RCC 7860 (cell line): ENCODE data around the gene THOC1.

Experiments used
- DNase-seq: peaks from one replicate; pipeline ENCODE4 v3.0.0-alpha.2; 2015; ENCODE audit warnings: low spot score
- FAIRE-seq: peaks from 2 replicates; lab custom pipeline; 2012; peaks lifted over from hg19 to GRCh38; lab: Jason Lieb, UNC

The THOC1 gene

DNA sequence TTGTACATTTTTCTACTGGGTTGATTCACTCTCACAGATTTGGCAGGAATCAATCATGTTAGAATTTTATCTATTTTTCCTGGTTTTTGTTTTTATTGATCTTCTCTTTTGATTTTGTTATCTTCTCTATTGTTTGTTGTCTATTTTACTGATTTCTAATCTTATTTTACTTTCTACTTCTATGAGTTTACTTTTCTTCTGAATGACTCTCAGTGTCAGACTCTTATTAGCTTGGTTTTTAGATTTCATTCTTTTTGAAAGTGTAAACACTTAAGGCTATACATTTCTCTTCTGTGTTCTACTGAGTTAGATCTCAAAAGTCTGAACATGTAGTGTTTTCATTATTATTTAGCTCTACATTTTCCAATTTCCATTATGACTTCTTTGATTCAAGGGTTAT is 47.1 kb downstream of the THOC1 start:
- DNase-seq = no peak

DNA sequence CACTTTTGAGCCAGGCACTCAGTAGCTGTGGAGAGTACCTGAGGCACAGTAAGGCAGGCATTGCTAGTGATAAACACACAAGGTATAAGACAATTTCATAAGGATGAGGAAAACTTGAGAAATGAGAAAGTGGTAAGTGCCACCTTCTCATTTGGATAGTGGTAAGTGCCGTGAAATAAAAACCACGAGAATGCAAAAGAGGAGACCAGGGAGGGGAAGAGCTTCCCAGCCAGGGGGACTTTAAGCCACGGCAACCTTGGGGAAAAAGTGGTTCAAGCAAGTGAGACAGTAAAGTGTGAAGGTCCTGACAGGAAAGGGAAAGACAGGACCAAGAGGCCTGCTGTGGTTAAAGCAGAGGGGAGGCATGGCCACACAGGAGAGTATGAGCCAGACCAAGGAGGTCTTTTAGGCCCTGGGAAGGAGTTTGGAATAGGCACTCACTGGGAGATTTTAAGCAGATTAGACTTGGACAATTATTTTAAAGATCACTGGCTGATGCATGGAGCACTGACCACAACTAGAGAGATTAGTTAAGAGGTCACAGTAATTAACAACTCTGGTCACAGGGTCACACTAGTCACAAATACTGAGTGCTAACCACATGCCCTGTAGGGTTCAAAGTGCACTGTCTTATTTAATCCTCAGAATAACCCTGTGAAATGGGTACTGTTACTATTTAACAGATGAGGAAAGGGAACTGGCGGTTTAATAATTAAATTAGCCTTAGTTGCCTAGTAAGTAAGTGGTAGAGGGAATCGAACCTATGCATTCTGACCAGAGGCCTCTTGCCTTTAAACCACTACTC is 50.1 kb downstream of the THOC1 start:
- FAIRE-seq (no peak), DNase-seq (no peak)

More for the DNA sequence above, 47.1 kb downstream of the THOC1 start:
- no peak for FAIRE-seq

DNA sequence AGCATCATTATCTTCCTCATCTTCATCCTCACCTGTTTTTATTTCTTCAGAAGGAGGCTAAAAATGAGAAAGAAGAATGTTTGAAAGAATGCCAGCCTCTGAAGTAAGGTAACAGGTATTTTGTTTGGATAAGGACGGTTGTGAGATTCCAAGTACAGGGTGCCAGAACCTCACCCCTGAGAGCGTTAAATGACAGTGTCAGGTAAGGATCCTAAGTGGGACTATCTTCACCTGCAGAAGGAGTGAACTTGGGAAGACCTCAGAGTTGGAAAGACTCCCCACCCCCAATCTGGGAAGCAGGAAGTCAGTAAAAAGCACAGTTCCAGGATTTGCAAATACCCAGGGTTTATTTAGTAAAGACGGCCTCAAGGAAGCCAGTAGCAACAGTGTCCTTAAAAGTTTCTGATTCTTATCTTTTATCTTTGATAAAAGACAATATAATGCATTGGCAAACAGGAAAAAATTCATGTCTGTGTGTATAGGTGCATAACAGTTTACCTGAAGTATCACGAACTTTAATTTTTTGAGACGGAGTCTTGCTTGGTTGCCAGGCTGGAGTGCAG is 52.3 kb downstream of the THOC1 start:
- no peak for DNase-seq
- FAIRE-seq = no peak

DNA sequence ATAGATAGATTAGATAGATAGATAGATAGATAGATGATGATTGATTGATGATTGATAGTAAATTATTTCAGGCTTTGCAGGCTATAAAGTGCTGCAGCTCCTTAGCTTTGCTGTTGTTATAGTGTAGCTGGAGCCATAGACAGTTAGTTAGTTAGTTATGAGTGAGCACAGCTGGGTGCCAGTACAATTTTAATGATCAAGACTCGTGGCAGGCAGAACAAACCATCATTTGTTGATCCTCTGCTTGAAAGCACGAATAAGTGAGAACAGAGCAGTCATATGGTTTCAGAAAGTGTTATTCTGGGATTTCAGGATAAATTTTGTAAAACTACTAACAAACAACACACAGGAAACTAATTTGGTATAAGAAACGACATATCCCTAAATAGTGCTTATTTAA is 53.9 kb downstream of the THOC1 start:
- FAIRE-seq (no peak), DNase-seq (no peak)

DNA sequence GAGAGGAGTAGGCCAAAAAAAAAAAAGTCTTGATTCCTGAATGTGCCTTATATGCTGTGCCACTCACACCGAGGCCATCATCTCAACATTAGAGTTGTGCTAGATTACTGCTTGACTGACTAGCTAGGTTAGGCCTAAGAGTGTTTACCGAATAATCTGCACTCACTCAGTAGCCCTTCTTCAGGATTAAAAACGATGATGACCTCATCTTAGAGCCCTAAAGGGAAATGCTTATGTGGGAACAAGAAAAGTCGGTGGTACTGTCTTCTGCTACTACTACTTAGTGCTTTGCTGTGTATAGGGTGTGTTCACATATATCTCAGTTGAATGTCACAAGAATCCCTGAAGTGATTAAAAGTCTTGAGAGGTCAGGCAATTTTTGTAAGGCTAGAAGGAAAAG is 54.3 kb downstream of the THOC1 start:
- FAIRE-seq = no peak

DNA sequence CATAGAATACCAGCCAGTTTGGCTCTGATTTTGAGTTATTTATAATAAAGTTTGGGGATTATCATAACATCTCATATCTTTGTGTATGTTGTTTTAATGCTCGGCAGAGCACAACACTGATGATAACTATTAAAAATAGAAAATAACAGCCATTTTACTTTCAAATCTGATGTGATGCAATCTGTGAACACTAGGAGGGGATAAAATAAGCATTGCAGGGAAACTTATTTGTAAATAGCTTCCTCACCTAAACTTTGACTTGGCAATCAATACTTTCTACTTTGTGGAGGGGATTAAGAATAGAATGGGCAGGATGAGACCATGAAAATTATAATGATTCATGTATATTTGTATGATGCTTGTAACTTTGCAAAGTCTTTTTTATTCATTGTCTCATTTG is 55.1 kb downstream of the THOC1 start:
- FAIRE-seq = no peak
- no peak for DNase-seq

More for the DNA sequence above, 54.3 kb downstream of the THOC1 start:
- DNase-seq = no peak

DNA sequence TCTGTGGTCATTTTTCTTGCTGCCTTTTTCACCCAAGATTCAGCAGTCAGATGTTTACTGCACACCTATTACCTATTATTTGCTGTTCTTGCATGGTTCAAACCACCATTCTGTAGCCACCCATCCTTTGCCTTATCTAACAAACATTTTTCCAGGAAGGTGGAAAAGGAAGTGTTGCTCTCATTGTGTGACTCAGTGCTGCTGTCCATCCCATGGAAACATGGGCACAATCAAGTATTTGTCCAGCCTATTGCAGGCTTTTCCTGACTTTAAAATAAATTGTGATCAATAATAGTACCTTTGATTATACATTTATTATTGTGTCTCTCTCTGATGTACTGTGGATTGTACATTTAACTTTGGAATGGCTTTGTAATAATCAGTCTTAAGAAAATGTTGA is 56.3 kb downstream of the THOC1 start:
- no peak for FAIRE-seq
- DNase-seq = no peak

DNA sequence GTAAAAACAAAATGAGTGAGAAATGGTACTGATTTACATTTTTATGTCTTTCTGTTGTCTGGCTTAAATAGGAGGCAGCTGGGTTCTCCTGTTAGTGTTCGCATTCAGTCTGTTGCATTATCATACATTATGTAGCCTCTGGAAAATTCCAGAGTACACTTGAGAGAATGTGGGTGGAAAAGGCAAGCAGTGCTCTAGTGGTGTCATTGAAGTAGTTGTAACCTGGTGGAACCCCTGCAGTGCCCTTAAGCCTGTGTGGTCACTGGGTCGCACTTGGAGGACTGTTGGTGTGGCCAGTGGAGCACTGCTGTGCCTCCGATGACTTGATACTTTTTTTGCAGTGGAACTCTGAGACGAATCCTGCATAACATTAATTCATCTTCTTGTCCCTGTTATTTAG is 57.1 kb downstream of the THOC1 start:
- FAIRE-seq = no peak
- no peak for DNase-seq

DNA sequence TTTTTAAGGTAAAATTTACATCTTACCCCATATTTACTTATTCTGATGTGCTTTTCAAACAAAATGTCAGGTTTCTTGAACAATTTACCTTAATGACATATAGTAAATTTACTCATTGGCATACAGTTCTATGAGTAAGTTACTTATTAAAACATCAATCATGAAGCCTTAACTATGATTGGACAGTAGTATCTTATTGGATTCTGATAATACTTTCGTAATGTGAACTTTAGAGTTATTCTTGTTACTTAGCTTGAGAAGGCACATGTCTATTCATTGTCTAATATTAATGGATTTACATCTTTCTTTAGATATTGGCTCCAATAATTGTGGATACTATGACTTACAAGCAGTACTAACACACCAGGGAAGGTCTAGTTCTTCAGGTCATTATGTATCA is 57.8 kb downstream of the THOC1 start:
- DNase-seq (no peak), FAIRE-seq (no peak)

DNA sequence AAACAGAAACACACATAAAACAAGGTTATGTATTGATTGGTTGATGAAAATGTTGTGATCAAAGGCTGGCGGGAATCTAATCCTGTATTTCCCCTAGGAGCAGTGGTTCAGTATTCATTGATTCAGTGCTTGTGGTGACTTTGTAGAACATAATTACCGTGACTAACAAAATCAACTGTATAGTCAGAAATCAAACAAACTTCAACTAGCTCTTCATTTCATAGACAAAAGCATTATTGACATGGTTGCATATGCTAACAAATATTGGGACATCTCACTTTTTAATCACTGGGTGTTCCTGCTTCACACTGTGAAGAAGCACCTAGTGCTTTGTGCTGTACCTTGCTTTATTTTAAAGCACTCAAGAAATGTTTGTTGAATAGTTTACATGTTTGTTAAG is 68.1 kb downstream of the THOC1 start:
- DNase-seq = no peak
- FAIRE-seq = no peak

DNA sequence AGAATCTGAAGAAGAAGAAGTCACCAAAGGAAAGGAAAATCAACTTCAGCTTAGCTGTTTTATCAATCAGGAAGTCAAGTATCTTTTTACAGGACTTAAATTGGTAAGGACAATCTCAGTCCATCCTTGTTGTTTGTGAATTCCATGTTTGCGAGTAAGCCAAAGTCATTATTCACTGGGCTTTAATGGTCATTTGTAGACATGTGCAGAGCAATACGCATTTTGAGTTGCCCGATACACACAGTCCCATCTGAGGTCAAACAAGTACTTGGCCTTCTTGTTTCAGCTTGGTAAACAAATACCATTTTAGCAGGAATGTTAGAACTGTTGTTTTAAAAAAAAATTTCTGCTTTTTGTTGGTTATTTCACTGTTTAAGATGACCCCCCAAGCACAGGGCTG is 68.6 kb downstream of the THOC1 start:
- DNase-seq (no peak), FAIRE-seq (no peak)

DNA sequence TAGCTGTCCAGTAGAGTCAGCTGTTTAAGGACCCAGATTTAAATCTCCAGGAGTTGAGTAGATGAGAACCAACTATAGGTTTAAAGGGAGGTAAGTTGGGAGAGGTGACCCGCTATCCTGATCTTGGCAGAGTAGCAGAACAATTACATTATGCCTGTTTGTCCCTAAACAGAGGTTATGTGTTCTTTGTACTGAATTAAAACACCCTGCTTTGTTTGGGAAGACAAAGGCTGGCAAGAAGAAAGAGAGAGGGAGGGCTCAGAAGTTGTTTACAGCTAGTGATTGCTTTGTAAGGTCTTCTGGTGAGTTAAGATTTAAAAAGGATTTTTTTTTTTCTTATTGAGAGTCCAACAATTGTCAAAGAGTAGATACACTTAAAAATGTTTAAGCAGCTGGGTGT is 72.2 kb downstream of the THOC1 start:
- FAIRE-seq (no peak), DNase-seq (no peak)

DNA sequence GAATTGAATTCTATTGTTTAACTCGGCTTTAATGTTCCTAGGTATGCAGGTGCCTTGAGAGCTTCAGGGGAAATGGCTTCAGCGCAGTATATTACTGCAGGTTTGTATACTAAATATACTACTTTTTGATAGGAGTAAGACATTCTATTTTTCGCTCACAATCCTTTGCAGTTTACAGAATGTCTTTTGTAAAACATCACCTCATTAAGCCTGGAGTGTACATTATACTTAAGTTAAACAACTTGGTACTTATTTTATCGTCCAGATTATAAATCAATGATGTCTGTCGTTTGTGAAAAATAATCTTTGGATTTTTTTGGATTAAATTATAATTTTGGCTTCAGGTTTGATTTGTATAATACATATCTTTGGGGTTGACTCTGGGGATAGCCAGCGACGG is 75.0 kb downstream of the THOC1 start:
- FAIRE-seq (no peak), DNase-seq (no peak)

DNA sequence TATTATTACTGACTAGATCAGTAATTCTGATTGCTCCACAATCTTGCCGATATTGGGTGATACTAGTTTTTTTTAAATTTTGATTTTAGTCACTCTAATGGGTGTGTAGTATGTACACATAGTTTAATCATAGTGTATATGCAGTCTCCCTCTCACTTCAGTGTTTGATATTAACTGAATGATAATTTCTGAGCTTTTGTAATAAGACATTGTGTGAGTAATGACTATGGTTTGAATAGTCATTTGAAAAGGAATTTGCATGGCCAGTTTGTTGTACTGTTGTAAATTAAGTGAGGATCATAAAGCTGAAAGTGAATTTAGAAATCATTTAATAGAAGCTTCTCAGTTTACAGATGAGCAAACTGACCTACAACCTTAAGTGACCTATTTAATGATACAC is 76.1 kb downstream of the THOC1 start:
- FAIRE-seq (no peak), DNase-seq (no peak)

DNA sequence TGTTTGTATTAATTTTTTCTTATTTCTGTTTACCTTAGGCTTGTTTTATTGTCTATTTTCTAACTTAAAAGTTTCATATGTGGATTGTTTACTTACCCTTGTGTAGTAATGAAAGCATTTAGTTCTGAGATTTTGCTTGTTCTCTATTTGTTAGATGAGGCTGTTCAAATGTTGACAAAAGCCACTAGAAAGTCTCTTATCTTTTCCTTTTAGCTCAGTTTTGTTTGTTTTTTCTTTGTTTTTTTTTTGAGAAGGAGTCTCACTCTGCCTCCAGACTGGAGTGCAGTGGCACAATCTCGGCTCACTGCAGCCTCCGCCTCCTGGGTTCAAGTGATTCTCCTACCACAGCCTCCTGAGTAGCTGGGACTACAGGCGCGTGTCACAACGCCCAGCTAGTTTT is 78.6 kb downstream of the THOC1 start:
- DNase-seq (no peak), FAIRE-seq (no peak)

DNA sequence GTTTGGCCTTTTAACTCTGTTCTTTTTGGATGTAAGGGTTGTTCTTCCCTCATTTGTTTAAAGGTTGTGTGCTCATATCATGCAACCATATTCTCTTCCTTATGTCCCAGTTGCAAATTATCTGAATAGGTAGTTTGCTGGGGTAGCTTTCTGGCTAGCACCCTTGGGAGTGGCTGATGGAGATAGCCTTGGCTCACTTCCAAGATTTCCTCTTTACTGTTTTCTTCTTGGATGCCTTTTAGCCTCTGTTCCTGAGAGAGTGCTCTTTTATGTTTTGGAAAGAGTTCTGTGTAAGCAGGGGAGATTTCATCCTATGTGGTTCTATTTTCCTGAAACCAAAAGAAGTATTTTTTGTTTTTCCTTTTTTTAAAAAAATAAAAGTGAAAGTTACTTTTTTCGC is 84.1 kb downstream of the THOC1 start:
- FAIRE-seq (no peak), DNase-seq (no peak)

DNA sequence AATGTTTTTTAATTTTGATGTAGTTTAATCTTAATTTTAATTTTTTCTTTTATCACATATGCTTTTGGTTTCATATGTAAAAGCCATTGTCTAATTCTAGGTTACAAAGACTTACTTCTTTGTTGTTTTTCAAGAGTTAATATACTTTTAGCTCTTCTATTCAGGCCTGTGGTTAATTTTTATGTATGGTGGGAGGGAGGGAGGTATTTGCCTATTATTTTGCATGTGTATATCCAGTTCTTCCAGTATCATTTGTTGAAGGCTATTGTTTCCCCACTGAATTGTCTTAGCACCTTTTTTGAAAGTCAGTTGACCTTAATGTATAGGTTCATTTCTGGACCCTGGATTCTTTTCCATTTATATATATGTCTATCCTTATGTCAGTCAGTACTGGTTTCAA is 86.1 kb downstream of the THOC1 start:
- DNase-seq = no peak
- no peak for FAIRE-seq

DNA sequence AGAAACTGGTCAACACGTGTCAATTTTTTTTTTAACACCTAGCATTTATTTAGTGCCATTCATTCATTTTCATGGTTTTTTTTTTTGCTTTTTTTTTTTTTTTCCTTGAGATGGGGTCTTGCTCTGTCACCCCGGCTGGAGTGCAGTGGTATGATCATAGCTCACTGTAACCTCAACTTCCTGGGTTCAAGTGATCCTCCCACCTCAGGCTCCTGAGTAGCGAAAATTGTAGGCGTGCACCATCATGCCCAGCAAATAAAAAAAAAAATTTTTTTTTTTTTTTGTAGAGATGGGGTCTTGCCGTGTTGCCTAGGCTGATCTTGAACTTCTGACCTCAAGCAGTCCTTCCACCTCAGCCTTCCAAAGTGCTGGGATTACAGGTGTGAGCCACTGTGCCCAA is 88.3 kb downstream of the THOC1 start:
- DNase-seq (no peak), FAIRE-seq (no peak)

DNA sequence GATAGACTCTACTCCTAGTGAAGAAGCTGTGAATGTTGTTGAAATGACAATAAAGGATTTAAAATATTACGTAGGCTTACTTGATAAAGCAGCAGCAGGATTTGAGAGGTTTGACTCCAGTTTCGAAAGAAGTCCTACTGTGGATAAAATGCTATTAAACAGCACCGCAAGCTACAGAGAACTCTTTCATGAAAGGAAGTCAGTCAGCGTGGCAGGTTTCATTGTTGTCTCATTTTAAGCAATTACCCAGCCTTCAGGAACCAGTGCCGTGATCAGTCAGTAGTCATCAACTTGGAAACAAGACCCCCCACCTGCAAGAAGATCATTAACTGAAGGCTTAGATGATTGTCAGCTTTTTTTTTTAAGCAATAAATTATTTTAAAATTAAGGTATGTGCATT is 95.5 kb downstream of the THOC1 start:
- FAIRE-seq (no peak), DNase-seq (no peak)
